Breast epithelium (tissue), 3 donors: ENCODE results near the gene PCBD2.
"Not testable (repeated sequence)": the region's sequence is repeated elsewhere in the genome, so short reads cannot be mapped to it uniquely, and the experiment has no call there.

Experiments used
- CTCF ChIP-seq, 3 donors: fragments of 450-650 bp; IDR thresholded peaks; one replicate each; pipeline ENCODE4 v1.5.1; 2016 to 2017; ENCODE audit warnings: antibody characterized with exemption in 3 of 3, mild to moderate bottlenecking in 3 of 3, moderate library complexity in 3 of 3
- POLR2AphosphoS5 ChIP-seq, 3 donors: sonication (generic); formaldehyde crosslinking; IDR thresholded peaks; one replicate each; pipeline ENCODE4 v1.6.1; 2017; ENCODE audit warnings: antibody characterized with exemption in 3 of 3

GRCh38 chr5:134990183-134990582, 85.3 kb downstream of the PCBD2 start:
- not testable (repeated sequence) for TF ChIP-seq CTCF, POLR2AphosphoS5 (IDR thresholded peaks at IDR 0.05)
